A549 (cell line): ENCODE measurements around the gene RBMS3.

Source experiments
- CHD2 ChIP-seq: fragments of 150-350 bp; IDR thresholded peaks from 2 replicates; pipeline ENCODE4 v1.6.1; 2014; ENCODE audit warnings: low read length; ENCODE audit not compliant: partially characterized antibody
- EHF ChIP-seq: fragments of 250-450 bp; sonication (Bioruptor Pico); IDR thresholded peaks from 2 replicates; pipeline ENCODE4 v1.5.0; 2020; ENCODE audit warnings: mild to moderate bottlenecking
- FOSL2 ChIP-seq, 2 experiments: fragments of 450-650 bp in 1 of 2; fragments of >200 bp in 1 of 2; sonication (Bioruptor Twin) in 1 of 2; formaldehyde crosslinking; IDR thresholded peaks; 2 replicates each; pipeline versions ENCODE4 v1.5.0 to v1.6.1; 2016 to 2020; ENCODE audit warnings: mild to moderate bottlenecking in 1 of 2, moderate library complexity in 1 of 2
- HDAC2 ChIP-seq: fragments of 200-600 bp; sonication (generic); IDR thresholded peaks from 2 replicates; pipeline ENCODE4 v1.6.1; 2016
- ZC3H11A ChIP-seq: fragments of 450-650 bp; IDR thresholded peaks from 2 replicates; pipeline ENCODE4 v1.6.1; 2014; ENCODE audit warnings: antibody characterized with exemption, mild to moderate bottlenecking
- ZFP36 ChIP-seq: fragments of 450-650 bp; IDR thresholded peaks from 2 replicates; pipeline ENCODE4 v1.6.1; 2014; ENCODE audit warnings: borderline replicate concordance; ENCODE audit not compliant: partially characterized antibody
- TF ChIP-seq, protein P1 (sequence below): IDR thresholded peaks from 2 replicates; pipeline ENCODE4 v1.6.1; 2012
- TF ChIP-seq, protein P2 (sequence below): fragments of >200 bp; sonication (Bioruptor Twin); formaldehyde crosslinking; IDR thresholded peaks from 3 replicates; pipeline ENCODE4 v1.5.1; 2016

DNA sequence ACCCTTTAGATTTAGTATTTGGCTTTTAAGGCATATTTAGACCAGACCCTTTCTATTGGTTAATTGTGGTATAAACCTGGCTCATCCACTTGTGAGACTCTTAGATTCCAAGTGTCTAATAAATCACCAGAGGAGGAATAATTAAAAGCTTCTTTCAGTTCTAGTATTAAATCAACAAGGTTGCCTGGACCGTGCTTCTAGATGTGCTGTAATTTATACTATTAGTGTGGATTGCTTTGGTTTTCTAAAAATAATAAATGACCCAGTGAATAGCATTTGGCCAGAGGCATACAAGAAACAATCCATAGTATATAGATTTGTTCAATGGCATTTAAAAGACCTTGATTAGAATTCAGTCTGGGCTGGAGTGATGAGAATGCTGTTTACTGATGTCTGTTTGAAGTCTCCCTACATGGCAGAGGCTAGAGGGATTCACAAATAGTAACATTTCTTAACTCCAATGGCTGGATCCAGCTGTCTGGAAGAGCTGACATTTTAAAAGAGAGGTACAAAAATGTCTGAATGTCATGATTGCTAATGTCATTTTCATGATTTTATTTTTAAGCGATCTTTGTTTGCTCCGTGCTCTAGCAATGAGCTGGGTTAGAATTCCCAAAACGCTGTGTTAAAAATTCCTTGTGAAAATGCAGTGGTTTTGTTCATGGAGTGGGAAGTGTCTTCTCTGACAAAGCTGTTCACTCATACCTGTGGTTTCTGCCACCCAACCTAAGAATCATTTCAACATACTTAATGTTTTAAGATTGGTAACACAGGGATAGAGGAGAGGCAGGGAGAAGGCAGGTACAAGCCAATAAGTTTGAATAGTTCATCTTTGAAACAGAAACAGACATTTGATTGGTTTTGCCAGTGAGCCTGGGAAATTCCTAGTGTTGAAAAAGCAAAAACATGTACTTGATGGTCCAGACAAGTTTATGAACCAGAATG, 89.9 kb downstream of the RBMS3 start:
- TF ChIP-seq ZFP36 (no peak), HDAC2 (no peak), EHF (CRISPR knock-in tag) (no peak), FOSL2 (IDR thresholded peaks at IDR 0.05) (no peak), FOSL2 (CRISPR knock-in tag; IDR thresholded peaks at IDR 0.05) (no peak), ZC3H11A (no peak), CHD2 (no peak)
- TF ChIP-seq, protein P1, sequence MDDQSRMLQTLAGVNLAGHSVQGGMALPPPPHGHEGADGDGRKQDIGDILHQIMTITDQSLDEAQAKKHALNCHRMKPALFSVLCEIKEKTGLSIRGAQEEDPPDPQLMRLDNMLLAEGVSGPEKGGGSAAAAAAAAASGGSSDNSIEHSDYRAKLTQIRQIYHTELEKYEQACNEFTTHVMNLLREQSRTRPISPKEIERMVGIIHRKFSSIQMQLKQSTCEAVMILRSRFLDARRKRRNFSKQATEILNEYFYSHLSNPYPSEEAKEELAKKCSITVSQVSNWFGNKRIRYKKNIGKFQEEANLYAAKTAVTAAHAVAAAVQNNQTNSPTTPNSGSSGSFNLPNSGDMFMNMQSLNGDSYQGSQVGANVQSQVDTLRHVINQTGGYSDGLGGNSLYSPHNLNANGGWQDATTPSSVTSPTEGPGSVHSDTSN = no peak
- TF ChIP-seq, protein P2, sequence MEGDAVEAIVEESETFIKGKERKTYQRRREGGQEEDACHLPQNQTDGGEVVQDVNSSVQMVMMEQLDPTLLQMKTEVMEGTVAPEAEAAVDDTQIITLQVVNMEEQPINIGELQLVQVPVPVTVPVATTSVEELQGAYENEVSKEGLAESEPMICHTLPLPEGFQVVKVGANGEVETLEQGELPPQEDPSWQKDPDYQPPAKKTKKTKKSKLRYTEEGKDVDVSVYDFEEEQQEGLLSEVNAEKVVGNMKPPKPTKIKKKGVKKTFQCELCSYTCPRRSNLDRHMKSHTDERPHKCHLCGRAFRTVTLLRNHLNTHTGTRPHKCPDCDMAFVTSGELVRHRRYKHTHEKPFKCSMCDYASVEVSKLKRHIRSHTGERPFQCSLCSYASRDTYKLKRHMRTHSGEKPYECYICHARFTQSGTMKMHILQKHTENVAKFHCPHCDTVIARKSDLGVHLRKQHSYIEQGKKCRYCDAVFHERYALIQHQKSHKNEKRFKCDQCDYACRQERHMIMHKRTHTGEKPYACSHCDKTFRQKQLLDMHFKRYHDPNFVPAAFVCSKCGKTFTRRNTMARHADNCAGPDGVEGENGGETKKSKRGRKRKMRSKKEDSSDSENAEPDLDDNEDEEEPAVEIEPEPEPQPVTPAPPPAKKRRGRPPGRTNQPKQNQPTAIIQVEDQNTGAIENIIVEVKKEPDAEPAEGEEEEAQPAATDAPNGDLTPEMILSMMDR = no peak
